H1 (cell line): Measurements from ENCODE around the gene SMG9. TPM values are rescaled to one million over a fixed set of nuclear protein-coding genes. Genes with fewer than 3 reads are reported as not detected.

Experiments used
- CHD7 ChIP-seq: fragments of 300-600 bp; sonication (generic); IDR thresholded peaks from 2 replicates; pipeline ENCODE4 v1.7.1; 2012; ENCODE audit warnings: low read length, moderate library complexity, mild to moderate bottlenecking, inconsistent platforms; ENCODE audit not compliant: insufficient replicate concordance
- HDAC6 ChIP-seq: IDR thresholded peaks from one replicate; pipeline ENCODE4 v1.7.1; 2012; ENCODE audit warnings: low read depth, mild to moderate bottlenecking, inconsistent platforms, low read length, moderate library complexity
- JUN ChIP-seq: IDR thresholded peaks from 2 replicates; pipeline ENCODE4 v1.6.1; 2011; ENCODE audit warnings: low read depth, mild to moderate bottlenecking, improper control_type of control experiment, low read length
- NRF1 ChIP-seq: IDR thresholded peaks from 2 replicates; pipeline ENCODE4 v1.6.1; 2011; ENCODE audit warnings: mild to moderate bottlenecking, low read depth, low read length, improper control_type of control experiment
- RFX5 ChIP-seq: IDR thresholded peaks from 2 replicates; pipeline ENCODE4 v1.6.1; 2011; ENCODE audit warnings: low read depth, low read length, improper control_type of control experiment, borderline replicate concordance
- RXRA ChIP-seq: IDR thresholded peaks from 2 replicates; pipeline ENCODE4 v1.6.1; 2011; ENCODE audit warnings: low read depth, mild to moderate bottlenecking, low read length, moderate library complexity; ENCODE audit not compliant: insufficient read depth
- SUZ12 ChIP-seq: fragments of 200-600 bp; sonication (generic); IDR thresholded peaks from 2 replicates; pipeline ENCODE4 v1.6.1; 2012; ENCODE audit warnings: mild to moderate bottlenecking, inconsistent platforms, low read length, moderate library complexity, mixed read lengths
- polyA plus RNA-seq, 7 experiments: library from polyadenylated mRNA; depleted of rRNA in 3 of 7; stranded (reverse) in 5 of 7; unstranded in 2 of 7; fragments of >200 nt in 5 of 7; fragments of 200-250 nt in 2 of 7; gene quantifications; 1 replicate in 5 of 7; 2 replicates in 1 of 7; 4 replicates in 1 of 7; pipeline versions ENCODE4 v1.2.1 to v1.2.3, GENCODE V29; 2011 to 2013; ENCODE audit warnings: missing spikeins in 2 of 7, mixed read lengths in 2 of 7
- total RNA-seq: library from RNA; stranded (reverse); fragmentation: NEBNext Ultra II Directional; extraction: Animal tissue kit (Norgen Biotek cat#: 25700); gene quantifications from 2 replicates; pipeline ENCODE4 v1.2.1, GENCODE V29; 2021

The SMG9 gene
- total and polyA plus RNA-seq, 2 of the 8 experiments (the other 6 are each of a cell fraction or from before 2014, with no cell fraction given) = 20.4 to 28.7 TPM

GRCh38 chr19:43786665-43787064 is 31.9 kb upstream of the SMG9 start (continued):
- TF ChIP-seq CHD7 (no peak), RXRA (no peak), RFX5 (no peak), HDAC6 (no peak), NRF1 (no peak), JUN (no peak), SUZ12 (no peak)
